IMR-90 (cell line): ENCODE results near the gene FUBP3.

ENCODE experiments used
- BHLHE40 ChIP-seq: fragments of 150-350 bp; IDR thresholded peaks from 2 replicates; pipeline ENCODE4 v1.6.1; 2016; ENCODE audit warnings: mild to moderate bottlenecking, low read depth, low read length
- CEBPB ChIP-seq: IDR thresholded peaks from 2 replicates; pipeline ENCODE4 v1.6.1; 2012; ENCODE audit warnings: low read depth, low read length, improper control_type of control experiment
- ELK1 ChIP-seq: fragments of 150-350 bp; IDR thresholded peaks from 2 replicates; pipeline ENCODE4 v1.6.1; 2016; ENCODE audit warnings: low read depth, mild to moderate bottlenecking, low read length, moderate library complexity, borderline replicate concordance
- FOS ChIP-seq: fragments of 150-350 bp; IDR thresholded peaks from 2 replicates; pipeline ENCODE4 v1.6.1; 2016; ENCODE audit warnings: low read depth, low read length
- MAFK ChIP-seq: IDR thresholded peaks from 2 replicates; pipeline ENCODE4 v1.6.1; 2012; ENCODE audit warnings: low read depth, low read length, improper control_type of control experiment
- MXI1 ChIP-seq: IDR thresholded peaks from 2 replicates; pipeline ENCODE4 v1.6.1; 2012; ENCODE audit warnings: low read depth, mild to moderate bottlenecking, low read length, moderate library complexity, borderline replicate concordance
- POLR2A ChIP-seq: IDR thresholded peaks from 2 replicates; pipeline ENCODE4 v1.6.1; 2012; ENCODE audit warnings: mild to moderate bottlenecking, low read depth, low read length
- RAD21 ChIP-seq: IDR thresholded peaks from 2 replicates; pipeline ENCODE4 v1.6.1; 2012; ENCODE audit warnings: low read length, improper control_type of control experiment
- RFX5 ChIP-seq: IDR thresholded peaks from 2 replicates; pipeline ENCODE4 v1.8.0; 2012; ENCODE audit warnings: low read depth, mild to moderate bottlenecking, low read length, moderate library complexity
- SMC3 ChIP-seq: fragments of 150-350 bp; IDR thresholded peaks from 2 replicates; pipeline ENCODE4 v1.6.1; 2016; ENCODE audit warnings: low read depth, mild to moderate bottlenecking, antibody characterized with exemption, low read length, moderate library complexity
- TF ChIP-seq, protein P1 (sequence below): conservative IDR thresholded peaks from 2 replicates; pipeline ENCODE4 v1.5.1; 2012; ENCODE audit warnings: mild to moderate bottlenecking, low read depth, low read length, improper control_type of control experiment
- TF ChIP-seq, protein P2 (sequence below): fragments of 150-350 bp; IDR thresholded peaks from 2 replicates; pipeline ENCODE4 v1.6.1; 2017; ENCODE audit warnings: mild to moderate bottlenecking, antibody characterized with exemption, low read length, low read depth

DNA sequence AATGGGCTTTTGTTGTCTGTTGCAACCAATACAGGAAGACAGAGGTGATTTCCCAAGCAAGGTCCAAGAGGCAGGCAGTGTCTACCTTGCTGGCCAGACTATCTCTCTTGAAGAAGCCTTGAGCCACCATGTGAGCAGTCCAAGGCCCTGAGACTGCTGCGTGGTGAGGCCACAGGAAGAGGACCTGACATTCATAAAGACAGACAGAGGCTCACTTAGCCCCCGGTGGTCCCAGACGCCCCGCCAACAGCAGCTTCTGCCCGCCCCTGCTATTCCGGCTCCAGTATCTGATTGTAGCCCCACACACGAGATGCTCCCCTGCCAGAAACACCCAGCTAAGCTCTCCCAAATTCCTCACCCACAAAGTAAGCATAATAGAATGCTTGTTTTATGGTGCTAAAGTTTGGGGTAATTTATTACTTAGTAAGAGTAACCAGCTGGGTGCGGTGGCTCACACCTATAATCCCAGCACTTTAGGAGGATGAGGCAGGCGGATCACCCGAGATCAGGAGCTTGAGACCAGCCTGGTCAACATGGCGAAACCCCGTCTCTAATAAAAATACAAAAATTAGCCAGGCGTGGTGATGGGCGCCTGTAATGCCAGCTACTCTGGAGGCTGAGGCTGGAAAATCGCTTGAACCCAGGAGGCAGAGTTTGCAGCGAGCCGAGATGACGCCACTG is 22.8 kb upstream of the FUBP3 start:
- TF ChIP-seq CEBPB (no peak), RFX5 (no peak), FOS (no peak), MAFK (no peak), RAD21 (no peak), POLR2A (no peak), MXI1 (no peak), ELK1 (no peak), BHLHE40 (no peak), SMC3 (no peak)
- TF ChIP-seq, protein P1, sequence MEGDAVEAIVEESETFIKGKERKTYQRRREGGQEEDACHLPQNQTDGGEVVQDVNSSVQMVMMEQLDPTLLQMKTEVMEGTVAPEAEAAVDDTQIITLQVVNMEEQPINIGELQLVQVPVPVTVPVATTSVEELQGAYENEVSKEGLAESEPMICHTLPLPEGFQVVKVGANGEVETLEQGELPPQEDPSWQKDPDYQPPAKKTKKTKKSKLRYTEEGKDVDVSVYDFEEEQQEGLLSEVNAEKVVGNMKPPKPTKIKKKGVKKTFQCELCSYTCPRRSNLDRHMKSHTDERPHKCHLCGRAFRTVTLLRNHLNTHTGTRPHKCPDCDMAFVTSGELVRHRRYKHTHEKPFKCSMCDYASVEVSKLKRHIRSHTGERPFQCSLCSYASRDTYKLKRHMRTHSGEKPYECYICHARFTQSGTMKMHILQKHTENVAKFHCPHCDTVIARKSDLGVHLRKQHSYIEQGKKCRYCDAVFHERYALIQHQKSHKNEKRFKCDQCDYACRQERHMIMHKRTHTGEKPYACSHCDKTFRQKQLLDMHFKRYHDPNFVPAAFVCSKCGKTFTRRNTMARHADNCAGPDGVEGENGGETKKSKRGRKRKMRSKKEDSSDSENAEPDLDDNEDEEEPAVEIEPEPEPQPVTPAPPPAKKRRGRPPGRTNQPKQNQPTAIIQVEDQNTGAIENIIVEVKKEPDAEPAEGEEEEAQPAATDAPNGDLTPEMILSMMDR: no peak
- TF ChIP-seq, protein P2, sequence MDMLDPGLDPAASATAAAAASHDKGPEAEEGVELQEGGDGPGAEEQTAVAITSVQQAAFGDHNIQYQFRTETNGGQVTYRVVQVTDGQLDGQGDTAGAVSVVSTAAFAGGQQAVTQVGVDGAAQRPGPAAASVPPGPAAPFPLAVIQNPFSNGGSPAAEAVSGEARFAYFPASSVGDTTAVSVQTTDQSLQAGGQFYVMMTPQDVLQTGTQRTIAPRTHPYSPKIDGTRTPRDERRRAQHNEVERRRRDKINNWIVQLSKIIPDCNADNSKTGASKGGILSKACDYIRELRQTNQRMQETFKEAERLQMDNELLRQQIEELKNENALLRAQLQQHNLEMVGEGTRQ: no peak
